ENCODE results near the gene TBC1D22A.

DNA sequence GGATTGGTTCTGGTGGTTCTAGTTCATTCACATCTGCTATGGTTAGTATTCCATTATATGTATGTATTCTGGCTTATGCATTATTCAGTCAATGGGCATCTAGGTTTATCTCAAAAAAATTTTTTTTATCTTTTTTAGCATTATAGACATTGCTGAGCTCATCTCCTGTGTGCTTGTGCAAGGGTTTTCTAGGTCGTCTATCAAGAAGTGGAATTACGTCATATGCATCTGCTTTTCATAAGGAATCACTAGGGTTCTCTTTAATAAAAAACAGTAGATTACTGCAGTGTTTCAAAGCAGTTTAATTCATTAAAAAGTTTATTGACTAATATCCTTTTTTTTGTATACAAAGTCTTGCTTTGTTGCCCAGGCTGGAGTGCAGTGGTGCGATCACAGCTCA is 21.3 kb downstream of the TBC1D22A start:
- TF ChIP-seq, protein P1, sequence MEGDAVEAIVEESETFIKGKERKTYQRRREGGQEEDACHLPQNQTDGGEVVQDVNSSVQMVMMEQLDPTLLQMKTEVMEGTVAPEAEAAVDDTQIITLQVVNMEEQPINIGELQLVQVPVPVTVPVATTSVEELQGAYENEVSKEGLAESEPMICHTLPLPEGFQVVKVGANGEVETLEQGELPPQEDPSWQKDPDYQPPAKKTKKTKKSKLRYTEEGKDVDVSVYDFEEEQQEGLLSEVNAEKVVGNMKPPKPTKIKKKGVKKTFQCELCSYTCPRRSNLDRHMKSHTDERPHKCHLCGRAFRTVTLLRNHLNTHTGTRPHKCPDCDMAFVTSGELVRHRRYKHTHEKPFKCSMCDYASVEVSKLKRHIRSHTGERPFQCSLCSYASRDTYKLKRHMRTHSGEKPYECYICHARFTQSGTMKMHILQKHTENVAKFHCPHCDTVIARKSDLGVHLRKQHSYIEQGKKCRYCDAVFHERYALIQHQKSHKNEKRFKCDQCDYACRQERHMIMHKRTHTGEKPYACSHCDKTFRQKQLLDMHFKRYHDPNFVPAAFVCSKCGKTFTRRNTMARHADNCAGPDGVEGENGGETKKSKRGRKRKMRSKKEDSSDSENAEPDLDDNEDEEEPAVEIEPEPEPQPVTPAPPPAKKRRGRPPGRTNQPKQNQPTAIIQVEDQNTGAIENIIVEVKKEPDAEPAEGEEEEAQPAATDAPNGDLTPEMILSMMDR (IDR thresholded peaks at IDR 0.05; ENCODE audit: poor library complexity): no peak
- TF ChIP-seq EZH2 (IDR thresholded peaks at IDR 0.05; ENCODE audit: borderline replicate concordance): no peak
